ENCODE results near the gene SNX32.

The SNX32 gene

GRCh38 chr11:65857853-65858680 is 24.3 kb downstream of the SNX32 start, which contains the start of gene CFL1:
Gene CFL1, minus strand, starts transcription at chr11:65858180. Its CDS starts 81 bp downstream, at chr11:65858099.
- Histone ChIP-seq H3K4me2 (ENCODE audit: low read length) (peak within 1 kb of the TSS; percentile 93), H3K27me3 (ENCODE audit: control insufficient read depth, low read length) (no peaks in the 10 kb centered on the region), H3K9me3 (ENCODE audit: control insufficient read depth, insufficient read depth, low read length) (no peaks in the 10 kb centered on the region), H3K36me3 (ENCODE audit: control insufficient read depth, low read length) (peaks cover 69% of the 10 kb centered on the region), H3K4me3 (ENCODE audit: low read length) (peak within 1 kb of the TSS; percentile 88), H3K4me1 (ENCODE audit: control insufficient read depth, low read length) (peaks cover 28% of the 10 kb centered on the region), H3K9me2 (replicated peaks; ENCODE audit: control insufficient read depth, low read length) (no peaks in the 10 kb centered on the region), H3F3A (ENCODE audit: control insufficient read depth, insufficient read depth) (peaks cover 24% of the 10 kb centered on the region), H3K79me2 (ENCODE audit: control insufficient read depth, low read length) (peaks cover 60% of the 10 kb centered on the region), H3K27ac (ENCODE audit: low read depth, low read length) (peak within 1 kb of the TSS; percentile 83), H4K20me1 (ENCODE audit: control insufficient read depth, insufficient read depth, low read depth, low read length) (peaks cover 20% of the 10 kb centered on the region)
- TF ChIP-seq EZH2phosphoT487 (IDR thresholded peaks at IDR 0.05; ENCODE audit: borderline replicate concordance, low read length) (no peak), CTCF (IDR thresholded peaks at IDR 0.05; ENCODE audit: low read depth, low read length, poor library complexity, severe bottlenecking) (no peak)

GRCh38 chr11:65858681-65859087 is 24.9 kb downstream of the SNX32 start:
- Histone ChIP-seq H3K4me2 (ENCODE audit: low read length) (peak overlapping the region; percentile 93), H3K4me3 (ENCODE audit: low read length) (peak overlapping the region; percentile 88), H4K20me1 (ENCODE audit: control insufficient read depth, insufficient read depth, low read depth, low read length) (peaks cover 20% of the 10 kb centered on the region), H3K9me2 (replicated peaks; ENCODE audit: control insufficient read depth, low read length) (no peaks in the 10 kb centered on the region), H3F3A (ENCODE audit: control insufficient read depth, insufficient read depth) (peaks cover 19% of the 10 kb centered on the region), H3K27ac (ENCODE audit: low read depth, low read length) (peak overlapping the region; percentile 83), H3K9me3 (ENCODE audit: control insufficient read depth, insufficient read depth, low read length) (no peaks in the 10 kb centered on the region), H3K36me3 (ENCODE audit: control insufficient read depth, low read length) (peaks cover 69% of the 10 kb centered on the region), H3K79me2 (ENCODE audit: control insufficient read depth, low read length) (peaks cover 60% of the 10 kb centered on the region), H3K27me3 (ENCODE audit: control insufficient read depth, low read length) (no peaks in the 10 kb centered on the region), H3K4me1 (ENCODE audit: control insufficient read depth, low read length) (peaks cover 28% of the 10 kb centered on the region)
- TF ChIP-seq CTCF (IDR thresholded peaks at IDR 0.05; ENCODE audit: low read depth, low read length, poor library complexity, severe bottlenecking): no peak

GRCh38 chr11:65859095-65859811 is 25.5 kb downstream of the SNX32 start:
- peaks cover 19% of the 10 kb centered on the region for H3F3A ChIP-seq (ENCODE audit: control insufficient read depth, insufficient read depth)
- H3K4me1 ChIP-seq (ENCODE audit: control insufficient read depth, low read length): peaks cover 28% of the 10 kb centered on the region
- peaks cover 20% of the 10 kb centered on the region for H4K20me1 ChIP-seq (ENCODE audit: control insufficient read depth, insufficient read depth, low read depth, low read length)
- peak overlapping the region; percentile 83 for H3K27ac ChIP-seq (ENCODE audit: low read depth, low read length)
- peak overlapping the region; percentile 88 for H3K4me3 ChIP-seq (ENCODE audit: low read length)
- no peaks in the 10 kb centered on the region for H3K27me3 ChIP-seq (ENCODE audit: control insufficient read depth, low read length)
- no peaks in the 10 kb centered on the region for H3K9me2 ChIP-seq (replicated peaks; ENCODE audit: control insufficient read depth, low read length)
- H3K36me3 ChIP-seq (ENCODE audit: control insufficient read depth, low read length): peaks cover 69% of the 10 kb centered on the region
- H3K9me3 ChIP-seq (ENCODE audit: control insufficient read depth, insufficient read depth, low read length): no peaks in the 10 kb centered on the region
- no peak for TF ChIP-seq EZH2phosphoT487 (IDR thresholded peaks at IDR 0.05; ENCODE audit: borderline replicate concordance, low read length)
- TF ChIP-seq CTCF (IDR thresholded peaks at IDR 0.05; ENCODE audit: low read depth, low read length, poor library complexity, severe bottlenecking): no peak
- H3K79me2 ChIP-seq (ENCODE audit: control insufficient read depth, low read length): peaks cover 58% of the 10 kb centered on the region
- peak overlapping the region; percentile 93 for H3K4me2 ChIP-seq (ENCODE audit: low read length)
